ENCODE measurements around the gene TJP3.

GRCh38 chr19:3743486-3743885 is 35.3 kb downstream of the TJP3 start:
- no peak for TF ChIP-seq EP300 (conservative IDR thresholded peaks at IDR 0.05; ENCODE audit: poor library complexity, severe bottlenecking)
- no peak for TF ChIP-seq CTCF (IDR thresholded peaks at IDR 0.05; ENCODE audit: poor library complexity, severe bottlenecking)
- no peak for TF ChIP-seq POLR2AphosphoS5 (IDR thresholded peaks at IDR 0.05)
- TF ChIP-seq, protein P1, sequence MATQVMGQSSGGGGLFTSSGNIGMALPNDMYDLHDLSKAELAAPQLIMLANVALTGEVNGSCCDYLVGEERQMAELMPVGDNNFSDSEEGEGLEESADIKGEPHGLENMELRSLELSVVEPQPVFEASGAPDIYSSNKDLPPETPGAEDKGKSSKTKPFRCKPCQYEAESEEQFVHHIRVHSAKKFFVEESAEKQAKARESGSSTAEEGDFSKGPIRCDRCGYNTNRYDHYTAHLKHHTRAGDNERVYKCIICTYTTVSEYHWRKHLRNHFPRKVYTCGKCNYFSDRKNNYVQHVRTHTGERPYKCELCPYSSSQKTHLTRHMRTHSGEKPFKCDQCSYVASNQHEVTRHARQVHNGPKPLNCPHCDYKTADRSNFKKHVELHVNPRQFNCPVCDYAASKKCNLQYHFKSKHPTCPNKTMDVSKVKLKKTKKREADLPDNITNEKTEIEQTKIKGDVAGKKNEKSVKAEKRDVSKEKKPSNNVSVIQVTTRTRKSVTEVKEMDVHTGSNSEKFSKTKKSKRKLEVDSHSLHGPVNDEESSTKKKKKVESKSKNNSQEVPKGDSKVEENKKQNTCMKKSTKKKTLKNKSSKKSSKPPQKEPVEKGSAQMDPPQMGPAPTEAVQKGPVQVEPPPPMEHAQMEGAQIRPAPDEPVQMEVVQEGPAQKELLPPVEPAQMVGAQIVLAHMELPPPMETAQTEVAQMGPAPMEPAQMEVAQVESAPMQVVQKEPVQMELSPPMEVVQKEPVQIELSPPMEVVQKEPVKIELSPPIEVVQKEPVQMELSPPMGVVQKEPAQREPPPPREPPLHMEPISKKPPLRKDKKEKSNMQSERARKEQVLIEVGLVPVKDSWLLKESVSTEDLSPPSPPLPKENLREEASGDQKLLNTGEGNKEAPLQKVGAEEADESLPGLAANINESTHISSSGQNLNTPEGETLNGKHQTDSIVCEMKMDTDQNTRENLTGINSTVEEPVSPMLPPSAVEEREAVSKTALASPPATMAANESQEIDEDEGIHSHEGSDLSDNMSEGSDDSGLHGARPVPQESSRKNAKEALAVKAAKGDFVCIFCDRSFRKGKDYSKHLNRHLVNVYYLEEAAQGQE (IDR thresholded peaks at IDR 0.05; ENCODE audit: borderline replicate concordance), result no peak

All from neural cell (in vitro differentiated cells).